PFSK-1 (cell line): Measurements from ENCODE around the gene GC.

Experiments
- FOXP2 ChIP-seq: optimal IDR thresholded peaks from 2 replicates; pipeline ENCODE3; 2011; ENCODE audit warnings: borderline replicate concordance, control low read depth, inconsistent platforms; ENCODE audit not compliant: insufficient read depth; ENCODE audit errors: extremely low read length, extremely low read depth
- POLR2AphosphoS5 ChIP-seq: IDR thresholded peaks from 2 replicates; pipeline ENCODE4 v1.6.1; 2012; ENCODE audit warnings: low read depth, mild to moderate bottlenecking, control low read depth, low read length, moderate library complexity
- REST ChIP-seq, 2 experiments: IDR thresholded peaks; 2 replicates each; pipeline versions ENCODE4 v1.6.1 to v1.8.0; 2011 to 2012; ENCODE audit warnings: low read depth in 2 of 2, low read length in 2 of 2, control low read depth in 1 of 2, inconsistent platforms in 1 of 2, mild to moderate bottlenecking in 1 of 2, moderate library complexity in 1 of 2; ENCODE audit not compliant: insufficient read depth in 1 of 2
- SIN3A ChIP-seq: IDR thresholded peaks from 2 replicates; pipeline ENCODE4 v1.6.1; 2012; ENCODE audit warnings: mild to moderate bottlenecking, low read length, moderate library complexity, borderline replicate concordance; ENCODE audit not compliant: insufficient read depth
- TAF1 ChIP-seq: IDR thresholded peaks from 2 replicates; pipeline ENCODE4 v1.6.1; 2012; ENCODE audit warnings: low read length, control low read depth, borderline replicate concordance; ENCODE audit not compliant: insufficient read depth

Gene GC

GRCh38 chr4:71765350-71765749, 18.5 kb downstream of the GC start:
- TF ChIP-seq FOXP2 = no peak
- TF ChIP-seq TAF1 = no peak
- TF ChIP-seq POLR2AphosphoS5 = no peak
- no peak for TF ChIP-seq REST (IDR thresholded peaks at IDR 0.05; ENCODE audit: insufficient read depth in 1 of 2, low read depth in 2 of 2, low read length in 2 of 2)
- TF ChIP-seq SIN3A = no peak

GRCh38 chr4:71752383-71753042, 31.4 kb downstream of the GC start:
- TF ChIP-seq TAF1 (no peak), SIN3A (no peak), FOXP2 (no peak), REST (IDR thresholded peaks at IDR 0.05; ENCODE audit: insufficient read depth in 1 of 2, low read depth in 2 of 2, low read length in 2 of 2) (no peak), POLR2AphosphoS5 (no peak)

- TF ChIP-seq POLR2AphosphoS5 (no peak), FOXP2 (no peak), SIN3A (no peak), REST (IDR thresholded peaks at IDR 0.05; ENCODE audit: insufficient read depth in 1 of 2, low read depth in 2 of 2, low read length in 2 of 2) (no peak), TAF1 (no peak)
Measured at GRCh38 chr4:71749008-71749594, 34.8 kb downstream of the GC start.

- no peak for TF ChIP-seq SIN3A
- no peak for TF ChIP-seq POLR2AphosphoS5
- TF ChIP-seq REST (IDR thresholded peaks at IDR 0.05; ENCODE audit: insufficient read depth in 1 of 2, low read depth in 2 of 2, low read length in 2 of 2) = no peak
- TF ChIP-seq TAF1 = no peak
- no peak for TF ChIP-seq FOXP2
Measured at GRCh38 chr4:71746379-71746778, 37.5 kb downstream of the GC start.
